Uterus (tissue), 2 donors: ENCODE measurements around the gene POLA1.

Source experiments
- POLR2A ChIP-seq, 2 donors: fragments of 450-650 bp; IDR thresholded peaks; one replicate each; pipeline ENCODE4 v1.6.1; 2016; ENCODE audit warnings: antibody characterized with exemption in 2 of 2, mild to moderate bottlenecking in 1 of 2, moderate library complexity in 1 of 2
- TF ChIP-seq, protein P1 (sequence below), 4 experiments: fragments of 200-600 bp in 2 of 4; fragments of 450-650 bp in 2 of 4; sonication (generic) in 2 of 4; IDR thresholded peaks; one replicate each; pipeline ENCODE4 v1.5.1; 2016 to 2019; ENCODE audit warnings: antibody characterized with exemption in 4 of 4, mild to moderate bottlenecking in 2 of 4, moderate library complexity in 1 of 4

DNA sequence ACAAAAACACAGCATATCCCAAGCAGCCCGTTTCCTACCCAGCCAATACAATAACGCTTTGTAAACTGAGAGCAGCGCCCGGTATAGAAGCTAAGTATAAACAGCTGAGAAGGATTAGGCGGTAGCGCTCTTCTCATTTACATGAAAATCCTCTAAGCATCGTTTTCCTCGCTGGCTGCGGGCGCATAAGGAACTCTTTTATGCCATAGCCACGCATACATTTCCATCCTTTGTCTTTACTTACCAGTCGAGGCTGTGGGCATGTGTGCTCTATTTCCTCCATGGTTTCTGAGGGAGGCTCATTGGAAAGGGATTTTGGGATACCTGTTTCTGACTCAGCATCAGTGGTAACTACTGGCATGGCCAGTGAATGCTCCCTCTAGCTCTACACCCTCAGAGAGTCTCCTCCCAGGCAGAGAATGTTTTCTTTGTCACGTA lies 47.0 kb upstream of the POLA1 start:
- TF ChIP-seq, protein P1, sequence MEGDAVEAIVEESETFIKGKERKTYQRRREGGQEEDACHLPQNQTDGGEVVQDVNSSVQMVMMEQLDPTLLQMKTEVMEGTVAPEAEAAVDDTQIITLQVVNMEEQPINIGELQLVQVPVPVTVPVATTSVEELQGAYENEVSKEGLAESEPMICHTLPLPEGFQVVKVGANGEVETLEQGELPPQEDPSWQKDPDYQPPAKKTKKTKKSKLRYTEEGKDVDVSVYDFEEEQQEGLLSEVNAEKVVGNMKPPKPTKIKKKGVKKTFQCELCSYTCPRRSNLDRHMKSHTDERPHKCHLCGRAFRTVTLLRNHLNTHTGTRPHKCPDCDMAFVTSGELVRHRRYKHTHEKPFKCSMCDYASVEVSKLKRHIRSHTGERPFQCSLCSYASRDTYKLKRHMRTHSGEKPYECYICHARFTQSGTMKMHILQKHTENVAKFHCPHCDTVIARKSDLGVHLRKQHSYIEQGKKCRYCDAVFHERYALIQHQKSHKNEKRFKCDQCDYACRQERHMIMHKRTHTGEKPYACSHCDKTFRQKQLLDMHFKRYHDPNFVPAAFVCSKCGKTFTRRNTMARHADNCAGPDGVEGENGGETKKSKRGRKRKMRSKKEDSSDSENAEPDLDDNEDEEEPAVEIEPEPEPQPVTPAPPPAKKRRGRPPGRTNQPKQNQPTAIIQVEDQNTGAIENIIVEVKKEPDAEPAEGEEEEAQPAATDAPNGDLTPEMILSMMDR (IDR thresholded peaks at IDR 0.05) = no peak
- no peak for TF ChIP-seq POLR2A (IDR thresholded peaks at IDR 0.05)
